PC-3 (cell line): ENCODE results near the gene SPDEF. TPM values are rescaled to one million over a fixed set of nuclear protein-coding genes. Genes with fewer than 3 reads are reported as not detected.

Source experiments
- ATAC-seq: fragments of 200-7000 bp; cut with Tn5 transposase; 2 replicates; pipeline ENCODE4 v1.9.1; 2020; ENCODE audit warnings: mild to moderate bottlenecking, moderate library complexity
- BruUV-seq: library from RNA; stranded (reverse); fragments of 400-500 nt; replicated peaks from 2 replicates; lab custom pipeline; 2021; lab: Mats Ljungman, UMichigan
- CTCF ChIA-PET: fragments of 300-600 bp; sonication (Branson Sonifier 250); formaldehyde crosslinking; loops from one replicate; lab custom pipeline; 2022; ENCODE audit warnings: antibody characterized with exemption; lab: Charles Lee
- POLR2A ChIA-PET: fragments of 300-600 bp; sonication (Branson Sonifier 250); formaldehyde crosslinking; loops from one replicate; lab custom pipeline; 2022; ENCODE audit warnings: antibody characterized with exemption; ENCODE audit not compliant: unreplicated experiment; lab: Charles Lee
- DNase-seq: peaks from one replicate; pipeline ENCODE4 v3.0.0-alpha.2; 2015
- H2AFZ ChIP-seq: fragments of 300-600 bp; sonication (generic); 2 replicates; pipeline ENCODE4 v1.6.0; 2016; ENCODE audit warnings: antibody characterized with exemption, low read length
- H3F3A ChIP-seq: fragments of 300-600 bp; sonication (generic); one replicate; pipeline ENCODE4 v1.6.0; 2017; ENCODE audit warnings: antibody characterized with exemption, low read length, control low read depth, mild to moderate bottlenecking; ENCODE audit not compliant: unreplicated experiment
- H3K27ac ChIP-seq: fragments of 300-600 bp; sonication (generic); 2 replicates; pipeline ENCODE4 v1.5.1; 2016; ENCODE audit warnings: mild to moderate bottlenecking, low read length
- H3K27me3 ChIP-seq: fragments of 300-600 bp; sonication (generic); 2 replicates; pipeline ENCODE4 v1.6.1; 2016; ENCODE audit warnings: low read length, mixed read lengths
- H3K36me3 ChIP-seq: fragments of 300-600 bp; sonication (generic); 2 replicates; pipeline ENCODE4 v1.6.1; 2016; ENCODE audit warnings: low read depth, mixed run types, low read length, mixed read lengths
- H3K4me1 ChIP-seq: fragments of 300-600 bp; sonication (generic); 2 replicates; pipeline ENCODE4 v1.5.1; 2016; ENCODE audit warnings: low read length; ENCODE audit not compliant: insufficient read depth
- H3K4me2 ChIP-seq: fragments of 300-600 bp; sonication (generic); 2 replicates; pipeline ENCODE4 v1.6.0; 2016; ENCODE audit warnings: low read length
- H3K4me3 ChIP-seq: fragments of 300-600 bp; sonication (generic); 2 replicates; pipeline ENCODE4 v1.5.1; 2016; ENCODE audit warnings: mild to moderate bottlenecking, low read length, mixed read lengths
- H3K79me2 ChIP-seq: fragments of 300-600 bp; sonication (generic); 2 replicates; pipeline ENCODE4 v1.6.1; 2017; ENCODE audit warnings: low read length, mixed read lengths
- H3K9ac ChIP-seq: fragments of 300-600 bp; sonication (generic); 2 replicates; pipeline ENCODE4 v1.6.0; 2016; ENCODE audit warnings: mild to moderate bottlenecking, low read length
- H3K9me2 ChIP-seq: fragments of 300-600 bp; sonication (generic); replicated peaks from 2 replicates; pipeline ENCODE4 v1.6.1; 2016; ENCODE audit warnings: mixed run types, low read length, mixed read lengths
- H3K9me3 ChIP-seq: fragments of 300-600 bp; sonication (generic); 2 replicates; pipeline ENCODE4 v1.6.1; 2016; ENCODE audit warnings: low read length, mixed read lengths
- H4K20me1 ChIP-seq: fragments of 300-600 bp; sonication (generic); 2 replicates; pipeline ENCODE4 v1.6.1; 2016; ENCODE audit warnings: low read length, mixed read lengths
- EZH2 ChIP-seq: fragments of 300-600 bp; sonication (generic); IDR thresholded peaks from one replicate; pipeline ENCODE4 v1.6.1; 2017; ENCODE audit warnings: antibody characterized with exemption, mild to moderate bottlenecking, low read length; ENCODE audit not compliant: unreplicated experiment
- EZH2phosphoT487 ChIP-seq: fragments of 300-600 bp; sonication (generic); IDR thresholded peaks from 2 replicates; pipeline ENCODE4 v1.6.1; 2018; ENCODE audit warnings: mild to moderate bottlenecking, antibody characterized with exemption, low read length, borderline replicate concordance
- intact Hi-C: fragments of 100-400 bp; cut with micrococcal nuclease; formaldehyde crosslinking; loops from 2 replicates; pipeline ENCODE4 v1.9.0; 2023
- total RNA-seq: library from RNA; depleted of rRNA; stranded (reverse); fragments of >200 nt; gene quantifications from 2 replicates; pipeline ENCODE4 v1.2.3, GENCODE V29; 2014
- TF ChIP-seq, protein P1 (sequence below): fragments of 300-600 bp; sonication (generic); conservative IDR thresholded peaks from 2 replicates; pipeline ENCODE4 v1.5.1; 2017; ENCODE audit warnings: antibody characterized with exemption, low read depth, mild to moderate bottlenecking, low read length

SPDEF gene
- total RNA-seq, 1 experiment from 2014 or later, result 190 TPM

DNA sequence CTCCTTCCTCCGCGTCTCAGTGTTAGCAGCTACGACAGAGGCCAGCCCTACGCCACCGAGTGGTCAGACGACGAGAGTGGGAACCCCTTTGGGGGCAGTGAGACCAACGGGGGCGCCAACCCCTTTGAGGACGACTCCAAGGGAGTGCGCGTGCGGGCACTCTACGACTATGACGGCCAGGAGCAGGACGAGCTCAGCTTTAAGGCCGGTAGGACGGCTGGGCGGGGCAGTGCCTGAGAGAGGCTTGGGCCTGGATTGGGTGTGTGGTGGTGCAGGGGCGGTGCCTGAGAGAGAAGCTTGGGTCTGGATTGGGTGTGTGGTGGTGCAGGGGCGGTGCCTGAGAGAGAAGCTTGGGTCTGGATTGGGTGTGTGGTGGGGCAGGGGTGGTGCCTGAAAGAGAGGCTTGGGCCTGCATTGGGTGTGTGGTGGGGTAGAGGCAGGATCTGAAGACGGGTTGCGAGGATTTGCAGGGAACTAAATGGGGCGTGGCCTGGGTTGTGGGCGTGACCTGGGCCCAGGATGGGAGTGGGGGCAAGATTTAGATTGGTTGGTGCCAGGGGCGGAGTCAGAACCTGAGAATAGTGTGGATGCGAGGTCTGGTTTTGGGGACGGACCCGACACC lies 24.4 kb downstream of the SPDEF start:
- no peak overlapping the region for H3K4me2 ChIP-seq
- peaks cover 15% of the 10 kb centered on the region for H3K4me1 ChIP-seq
- intact Hi-C loops, result no loop called here
- ChIA-PET POLR2A (no interaction called here), CTCF (no interaction called here)
- no peaks in the 10 kb centered on the region for H3K9me3 ChIP-seq
- H2AFZ ChIP-seq, result no peak overlapping the region
- no TSS peak for BruUV-seq
- H3K36me3 ChIP-seq, result no peaks in the 10 kb centered on the region
- no peaks in the 10 kb centered on the region for H3F3A ChIP-seq
- DNase-seq, result no peak
- no peaks in the 10 kb centered on the region for H3K27me3 ChIP-seq
- no peak overlapping the region for H3K27ac ChIP-seq
- H3K9me2 ChIP-seq, result no peaks in the 10 kb centered on the region
- H3K9ac ChIP-seq, result no peak overlapping the region
- no peak for ATAC-seq
- no peak overlapping the region for H3K4me3 ChIP-seq
- TF ChIP-seq EZH2phosphoT487 (no peak), EZH2 (no peak)
- TF ChIP-seq, protein P1, sequence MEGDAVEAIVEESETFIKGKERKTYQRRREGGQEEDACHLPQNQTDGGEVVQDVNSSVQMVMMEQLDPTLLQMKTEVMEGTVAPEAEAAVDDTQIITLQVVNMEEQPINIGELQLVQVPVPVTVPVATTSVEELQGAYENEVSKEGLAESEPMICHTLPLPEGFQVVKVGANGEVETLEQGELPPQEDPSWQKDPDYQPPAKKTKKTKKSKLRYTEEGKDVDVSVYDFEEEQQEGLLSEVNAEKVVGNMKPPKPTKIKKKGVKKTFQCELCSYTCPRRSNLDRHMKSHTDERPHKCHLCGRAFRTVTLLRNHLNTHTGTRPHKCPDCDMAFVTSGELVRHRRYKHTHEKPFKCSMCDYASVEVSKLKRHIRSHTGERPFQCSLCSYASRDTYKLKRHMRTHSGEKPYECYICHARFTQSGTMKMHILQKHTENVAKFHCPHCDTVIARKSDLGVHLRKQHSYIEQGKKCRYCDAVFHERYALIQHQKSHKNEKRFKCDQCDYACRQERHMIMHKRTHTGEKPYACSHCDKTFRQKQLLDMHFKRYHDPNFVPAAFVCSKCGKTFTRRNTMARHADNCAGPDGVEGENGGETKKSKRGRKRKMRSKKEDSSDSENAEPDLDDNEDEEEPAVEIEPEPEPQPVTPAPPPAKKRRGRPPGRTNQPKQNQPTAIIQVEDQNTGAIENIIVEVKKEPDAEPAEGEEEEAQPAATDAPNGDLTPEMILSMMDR, result no peak
- no peaks in the 10 kb centered on the region for H3K79me2 ChIP-seq
- no peaks in the 10 kb centered on the region for H4K20me1 ChIP-seq

DNA sequence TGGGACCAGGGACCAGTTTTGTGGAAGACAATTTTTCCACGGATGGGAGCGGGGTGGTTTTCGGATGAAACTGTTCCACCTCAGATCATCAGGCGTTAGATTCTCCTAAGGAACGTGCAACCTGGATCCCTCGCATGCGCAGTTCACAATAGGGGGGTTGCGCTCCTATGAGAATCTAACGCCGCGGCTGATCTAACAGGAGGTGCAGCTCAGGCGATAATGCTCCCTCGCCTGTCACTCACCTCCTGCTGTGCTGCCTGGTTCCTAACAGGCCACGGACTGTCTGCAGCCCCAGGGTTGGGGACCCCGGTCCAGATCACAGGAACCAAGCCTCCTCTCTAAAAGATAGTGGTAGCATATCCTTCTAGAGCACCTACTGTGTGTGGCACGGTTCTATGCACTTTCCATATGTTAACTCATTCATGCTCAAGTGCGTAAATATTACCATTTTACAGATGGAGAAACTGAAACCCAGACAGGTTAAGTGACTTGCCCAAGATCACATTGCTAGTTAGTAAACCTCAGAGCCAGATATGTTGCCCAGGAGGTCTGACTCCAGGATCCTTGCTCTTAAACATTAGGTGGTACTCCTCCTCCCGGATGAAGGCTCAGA lies 25.3 kb downstream of the SPDEF start:
- H3K36me3 ChIP-seq, result no peaks in the 10 kb centered on the region
- no peaks in the 10 kb centered on the region for H3F3A ChIP-seq
- H3K79me2 ChIP-seq, result no peaks in the 10 kb centered on the region
- no peaks in the 10 kb centered on the region for H3K9me3 ChIP-seq
- no peaks in the 10 kb centered on the region for H3K9me2 ChIP-seq
- TF ChIP-seq, protein P1, result no peak
- no peak for TF ChIP-seq EZH2phosphoT487
- no peak for TF ChIP-seq EZH2
- no peaks in the 10 kb centered on the region for H3K27me3 ChIP-seq
- no peak overlapping the region for H3K9ac ChIP-seq
- H3K4me1 ChIP-seq, result peaks cover 6% of the 10 kb centered on the region
- no TSS peak for BruUV-seq
- no peak overlapping the region for H3K4me3 ChIP-seq
- ATAC-seq (no peak), DNase-seq (no peak)
- no peak overlapping the region for H2AFZ ChIP-seq
- no peak overlapping the region for H3K4me2 ChIP-seq
- H3K27ac ChIP-seq, result no peak overlapping the region
- CTCF ChIA-PET, result no interaction called here
- intact Hi-C loops, result no loop called here
- POLR2A ChIA-PET, result no interaction called here
- no peaks in the 10 kb centered on the region for H4K20me1 ChIP-seq
